PC-9 (cell line): ENCODE results near the gene PHF21A. TPM values are rescaled to one million over a fixed set of nuclear protein-coding genes. Genes with fewer than 3 reads are reported as not detected.

ENCODE experiments used
- BruUV-seq: library from RNA; stranded (reverse); fragments of 400-500 nt; replicated peaks from 2 replicates; lab custom pipeline; 2021; lab: Mats Ljungman, UMichigan
- CTCF ChIA-PET: fragments of 300-600 bp; sonication (Branson Sonifier 250); formaldehyde crosslinking; loops from one replicate; lab custom pipeline; 2022; ENCODE audit warnings: antibody characterized with exemption; lab: Charles Lee
- POLR2A ChIA-PET: fragments of 300-600 bp; sonication (Branson Sonifier 250); formaldehyde crosslinking; loops from one replicate; lab custom pipeline; 2022; ENCODE audit warnings: antibody characterized with exemption; ENCODE audit not compliant: unreplicated experiment; lab: Charles Lee
- DNase-seq, 2 experiments: peaks; one replicate each; pipeline versions ENCODE4 v3.0.0 to v3.0.0-alpha.2; 2015 to 2022; ENCODE audit warnings: mixed read lengths in 1 of 2
- H2AFZ ChIP-seq: fragments of 200-600 bp; sonication (generic); 2 replicates; pipeline ENCODE4 v1.8.1; 2017; ENCODE audit warnings: antibody characterized with exemption
- H3F3A ChIP-seq: fragments of 200-600 bp; sonication (generic); 2 replicates; pipeline ENCODE4 v1.8.1; 2017; ENCODE audit warnings: antibody characterized with exemption, mild to moderate bottlenecking, low read depth; ENCODE audit not compliant: insufficient read depth
- H3K27ac ChIP-seq: fragments of 200-600 bp; sonication (generic); 2 replicates; pipeline ENCODE4 v1.6.1; 2016; ENCODE audit warnings: mixed run types
- H3K27me3 ChIP-seq: fragments of 200-600 bp; sonication (generic); 2 replicates; pipeline ENCODE4 v1.6.1; 2016; ENCODE audit warnings: low read depth, mixed run types; ENCODE audit not compliant: insufficient read depth
- H3K36me3 ChIP-seq: fragments of 200-600 bp; sonication (generic); 2 replicates; pipeline ENCODE4 v1.6.1; 2016; ENCODE audit warnings: low read depth, mixed run types
- H3K4me1 ChIP-seq: fragments of 200-600 bp; sonication (generic); replicated peaks from 2 replicates; pipeline ENCODE4 v1.6.1; 2016; ENCODE audit warnings: mixed run types; ENCODE audit not compliant: insufficient read depth
- H3K4me2 ChIP-seq: fragments of 200-600 bp; sonication (generic); 2 replicates; pipeline ENCODE4 v1.6.1; 2017; ENCODE audit warnings: mixed run types
- H3K4me3 ChIP-seq: fragments of 200-600 bp; sonication (generic); 2 replicates; pipeline ENCODE4 v1.6.1; 2016; ENCODE audit warnings: mixed run types
- H3K79me2 ChIP-seq: fragments of 200-600 bp; sonication (generic); 2 replicates; pipeline ENCODE4 v1.6.1; 2017; ENCODE audit warnings: low read depth, mixed run types
- H3K9me2 ChIP-seq: fragments of 200-600 bp; sonication (generic); 2 replicates; pipeline ENCODE4 v1.8.1; 2017; ENCODE audit warnings: mild to moderate bottlenecking; ENCODE audit not compliant: insufficient read depth
- H3K9me3 ChIP-seq: fragments of 200-600 bp; sonication (generic); 2 replicates; pipeline ENCODE4 v1.8.1; 2016; ENCODE audit warnings: low read depth; ENCODE audit not compliant: insufficient read depth
- H4K20me1 ChIP-seq: fragments of 200-600 bp; sonication (generic); 2 replicates; pipeline ENCODE4 v1.8.1; 2017; ENCODE audit not compliant: insufficient read depth
- CTCF ChIP-seq: fragments of 200-600 bp; sonication (generic); conservative IDR thresholded peaks from 2 replicates; pipeline ENCODE4 v1.6.1; 2017; ENCODE audit warnings: mixed run types, antibody characterized with exemption, mild to moderate bottlenecking, moderate library complexity
- EZH2 ChIP-seq: fragments of 200-600 bp; sonication (generic); IDR thresholded peaks from 2 replicates; pipeline ENCODE4 v1.8.0; 2017; ENCODE audit warnings: antibody characterized with exemption, low read depth
- intact Hi-C: fragments of 100-400 bp; cut with micrococcal nuclease; formaldehyde crosslinking; loops from one replicate; pipeline ENCODE4 v1.10.0; 2022; ENCODE audit not compliant: unreplicated experiment
- total RNA-seq: library from RNA; stranded (reverse); gene quantifications from 2 replicates; pipeline ENCODE4 v1.2.3, GENCODE V29; 2021

PHF21A gene
- total RNA-seq, 1 experiment from 2014 or later: 54.3 TPM

GRCh38 chr11:45974806-45975205 lies 146.4 kb downstream of the PHF21A start:
- TF ChIP-seq CTCF (no peak), EZH2 (no peak)
- BruUV-seq: no TSS peak
- Histone ChIP-seq H3K4me1 (no peaks in the 10 kb centered on the region), H4K20me1 (peaks cover 8% of the 10 kb centered on the region; the same call in 1 of the 2 replicates), H3K27ac (no peak overlapping the region), H3K79me2 (no peaks in the 10 kb centered on the region), H3K9me3 (no peaks in the 10 kb centered on the region), H3K27me3 (no peaks in the 10 kb centered on the region), H3K36me3 (peaks cover 7% of the 10 kb centered on the region; the same call in 1 of the 2 replicates), H3K4me2 (no peak overlapping the region), H3F3A (no peaks in the 10 kb centered on the region), H3K9me2 (no peaks in the 10 kb centered on the region), H2AFZ (no peak overlapping the region), H3K4me3 (no peak overlapping the region)
- CTCF ChIA-PET: no interaction called here
- intact Hi-C loops: no loop called here
- POLR2A ChIA-PET: no interaction called here
- no peak for DNase-seq

- CTCF ChIA-PET: no interaction called here
- Histone ChIP-seq H3K4me3 (no peak overlapping the region), H3K9me2 (no peaks in the 10 kb centered on the region), H3F3A (no peaks in the 10 kb centered on the region), H3K79me2 (no peaks in the 10 kb centered on the region), H2AFZ (no peak overlapping the region), H3K36me3 (peaks cover 11% of the 10 kb centered on the region; the same call in 1 of the 2 replicates), H3K4me1 (no peaks in the 10 kb centered on the region), H4K20me1 (peaks cover 8% of the 10 kb centered on the region; the same call in 1 of the 2 replicates), H3K27ac (no peak overlapping the region), H3K4me2 (no peak overlapping the region), H3K27me3 (no peaks in the 10 kb centered on the region), H3K9me3 (no peaks in the 10 kb centered on the region)
- BruUV-seq: no TSS peak
- TF ChIP-seq EZH2 (no peak), CTCF (no peak)
- POLR2A ChIA-PET: no interaction called here
- intact Hi-C loops: no loop called here
- no peak for DNase-seq
These were observed 147.7 kb downstream of the PHF21A start for GRCh38 chr11:45973601-45974000.

- intact Hi-C loops: no loop called here
- Histone ChIP-seq H3K9me2 (no peaks in the 10 kb centered on the region), H3K36me3 (peaks cover 11% of the 10 kb centered on the region; the same call in 1 of the 2 replicates), H3K4me3 (no peak overlapping the region), H3K4me1 (no peaks in the 10 kb centered on the region), H3K4me2 (no peak overlapping the region), H4K20me1 (peaks cover 4% of the 10 kb centered on the region; the same call in 1 of the 2 replicates), H3K9me3 (no peaks in the 10 kb centered on the region), H3F3A (peaks cover 7% of the 10 kb centered on the region; the same call in 1 of the 2 replicates), H3K27ac (no peak overlapping the region), H3K27me3 (no peaks in the 10 kb centered on the region), H3K79me2 (no peaks in the 10 kb centered on the region), H2AFZ (no peak overlapping the region)
- ChIA-PET CTCF (no interaction called here), POLR2A (no interaction called here)
- BruUV-seq: no TSS peak
- TF ChIP-seq CTCF (no peak), EZH2 (no peak)
- no peak for DNase-seq
These were observed 152.4 kb downstream of the PHF21A start for GRCh38 chr11:45968901-45969300.
